Measurements from ENCODE around the gene TIMM44.
"Not testable (repeated sequence)": the region's sequence is repeated elsewhere in the genome, so short reads cannot be mapped to it uniquely, and the experiment has no call there.

The TIMM44 gene

GRCh38 chr19:7977021-7977722 is 33.7 kb upstream of the TIMM44 start:
- no peak for DNase-seq (ENCODE audit: low spot score)

- DNase-seq (ENCODE audit: low spot score), result no peak
Measured at GRCh38 chr19:7976461-7976860, 33.0 kb upstream of the TIMM44 start.

DNA sequence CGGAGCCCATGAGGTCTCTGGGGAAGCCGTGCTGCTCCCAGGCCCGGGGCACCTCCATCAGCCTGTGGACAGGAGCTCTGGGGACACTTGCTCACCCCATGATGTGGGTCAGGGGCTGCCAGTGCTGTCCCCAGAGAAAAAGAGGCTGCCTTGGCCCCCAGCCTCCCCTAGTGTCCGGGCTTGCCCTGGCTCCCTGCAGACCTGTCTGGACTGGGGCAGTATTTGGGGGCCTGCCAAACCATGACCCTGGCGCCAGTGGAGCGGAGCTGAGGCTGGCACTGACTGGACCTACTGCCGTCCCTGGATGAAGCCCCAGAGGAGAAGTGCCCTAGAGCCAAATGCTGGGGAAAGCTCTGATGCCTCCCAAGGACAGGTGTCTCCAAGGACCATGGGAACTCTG is 31.6 kb upstream of the TIMM44 start:
- no peak for DNase-seq (ENCODE audit: low spot score)

DNA sequence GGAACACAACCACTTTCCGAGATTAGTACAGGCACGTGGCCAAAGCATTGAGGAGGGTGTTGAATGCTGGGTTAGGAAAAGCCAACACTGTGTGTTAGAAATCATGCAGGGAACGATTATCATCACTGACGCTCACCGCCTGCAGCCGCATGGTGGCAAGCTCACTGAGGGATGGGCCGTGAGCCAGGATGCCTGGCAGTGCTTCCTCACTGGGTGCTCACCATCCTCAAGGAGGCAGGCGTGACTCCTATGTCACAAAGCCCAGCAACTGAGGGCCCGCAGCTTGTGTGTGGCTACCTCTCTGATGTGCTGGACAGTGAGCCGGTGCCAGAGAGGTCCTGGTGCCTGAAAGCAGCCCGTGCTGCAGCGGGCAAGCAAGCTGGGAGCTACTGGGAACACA is 30.4 kb upstream of the TIMM44 start:
- no peak for DNase-seq (ENCODE audit: low spot score)

DNA sequence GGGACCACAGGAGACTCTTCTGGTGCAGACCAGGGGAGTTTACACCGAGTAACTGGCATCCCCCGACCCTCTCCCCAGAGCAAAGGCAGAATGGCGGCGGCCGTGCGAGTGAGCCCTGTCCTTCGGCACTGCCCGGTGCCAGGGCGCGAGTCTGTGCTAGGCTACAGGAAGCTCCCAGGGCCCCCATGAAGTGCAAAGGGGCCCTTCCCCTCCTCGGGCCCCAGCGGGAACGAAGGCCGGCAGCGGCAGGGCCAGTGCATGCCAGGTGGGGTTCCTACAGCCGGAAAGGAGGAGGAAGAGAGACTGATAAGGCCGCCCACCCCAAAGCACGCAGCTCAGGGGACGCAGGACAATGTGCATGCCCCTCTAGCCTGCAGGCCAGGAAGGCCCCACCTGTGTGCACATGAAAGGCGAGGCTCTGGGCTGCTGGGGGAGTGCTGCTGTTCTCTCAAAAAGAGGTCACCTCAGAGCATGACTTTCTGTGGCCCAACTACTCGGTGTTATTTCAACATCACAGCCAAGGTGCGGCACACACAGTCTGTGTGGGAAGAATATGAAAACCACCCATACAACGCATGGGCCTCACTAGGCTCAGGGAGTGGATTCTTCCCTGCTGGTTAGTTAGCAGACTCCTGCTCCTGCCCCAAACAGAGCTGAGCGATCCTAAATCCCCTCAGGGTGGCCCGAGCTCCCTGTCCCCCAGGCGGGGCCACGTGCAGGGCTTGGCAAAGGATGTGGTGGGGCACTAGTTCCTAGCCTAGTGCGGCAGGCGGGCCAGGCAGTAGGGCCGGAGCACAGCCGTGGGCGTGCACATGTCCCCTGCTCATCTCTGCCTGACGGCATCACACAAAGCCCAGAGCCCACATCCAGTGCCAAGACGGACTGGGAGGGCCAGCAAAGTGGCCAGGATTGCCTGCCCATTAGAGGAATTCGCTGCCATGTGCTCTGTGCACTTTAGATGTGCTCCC is 28.4 kb upstream of the TIMM44 start:
- DNase-seq (ENCODE audit: low spot score), result no peak

DNA sequence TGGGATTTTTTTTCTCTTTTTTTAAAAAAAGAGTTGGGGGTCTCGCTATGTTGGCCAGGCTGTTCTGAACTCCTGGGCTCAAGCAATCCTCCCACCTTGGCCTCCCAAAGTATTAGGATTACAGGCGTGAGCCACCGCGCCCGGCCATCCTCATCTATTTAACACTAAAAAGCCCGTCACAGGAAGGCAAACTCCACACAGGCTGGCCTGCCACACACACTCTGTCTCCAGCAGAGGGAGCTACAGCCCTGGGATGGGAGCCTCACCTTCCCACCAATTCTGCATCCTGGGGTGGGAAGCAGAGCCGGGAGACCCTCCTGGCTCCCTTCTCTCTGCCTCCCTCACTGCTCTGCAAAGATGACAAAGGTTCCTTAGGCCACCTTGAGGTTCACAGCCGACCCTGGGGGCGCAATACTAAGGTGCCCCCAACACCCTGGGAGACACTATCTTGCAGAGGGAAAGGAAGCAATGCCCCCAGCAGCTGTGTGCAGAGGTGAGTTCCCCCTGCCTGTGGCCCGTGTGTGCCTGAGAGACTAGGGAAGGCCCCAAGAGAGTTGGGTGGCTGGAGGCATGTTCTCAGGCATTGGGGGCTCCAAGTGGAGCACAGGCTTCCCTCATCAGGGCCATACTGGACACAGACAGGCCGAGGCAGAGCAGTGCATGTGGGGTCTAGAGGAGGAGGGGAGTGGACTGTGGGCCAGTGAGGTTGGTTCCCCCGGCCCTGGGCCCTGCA is 27.4 kb upstream of the TIMM44 start:
- peak; percentile 85 for DNase-seq (ENCODE audit: low spot score)

DNA sequence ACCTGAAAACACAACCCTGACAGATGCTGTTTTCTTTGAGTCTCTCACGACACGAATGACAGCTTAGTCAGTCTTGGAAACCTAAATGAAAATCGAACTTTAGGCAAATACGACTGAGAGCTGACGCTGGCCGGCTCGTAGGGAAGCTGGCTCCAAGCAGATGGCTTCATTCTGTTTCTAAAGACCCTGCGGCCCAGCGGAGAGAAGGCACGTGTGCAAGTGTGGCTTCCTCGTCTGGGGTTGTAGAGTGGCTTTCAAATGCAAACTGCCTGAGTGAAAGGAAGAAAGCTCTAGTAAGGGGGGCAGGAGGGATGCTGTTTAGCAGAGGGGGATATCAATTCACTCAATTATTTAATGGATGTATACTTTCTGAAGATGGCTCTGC is 26.1 kb upstream of the TIMM44 start:
- no peak for DNase-seq (ENCODE audit: low spot score)

GRCh38 chr19:7968796-7969554 is 25.5 kb upstream of the TIMM44 start:
- DNase-seq (ENCODE audit: low spot score), result no peak

GRCh38 chr19:7968008-7968795 is 24.7 kb upstream of the TIMM44 start:
- DNase-seq (ENCODE audit: low spot score), result no peak

- DNase-seq (ENCODE audit: low spot score), result no peak
Measured at GRCh38 chr19:7965921-7966665, 22.6 kb upstream of the TIMM44 start.

DNA sequence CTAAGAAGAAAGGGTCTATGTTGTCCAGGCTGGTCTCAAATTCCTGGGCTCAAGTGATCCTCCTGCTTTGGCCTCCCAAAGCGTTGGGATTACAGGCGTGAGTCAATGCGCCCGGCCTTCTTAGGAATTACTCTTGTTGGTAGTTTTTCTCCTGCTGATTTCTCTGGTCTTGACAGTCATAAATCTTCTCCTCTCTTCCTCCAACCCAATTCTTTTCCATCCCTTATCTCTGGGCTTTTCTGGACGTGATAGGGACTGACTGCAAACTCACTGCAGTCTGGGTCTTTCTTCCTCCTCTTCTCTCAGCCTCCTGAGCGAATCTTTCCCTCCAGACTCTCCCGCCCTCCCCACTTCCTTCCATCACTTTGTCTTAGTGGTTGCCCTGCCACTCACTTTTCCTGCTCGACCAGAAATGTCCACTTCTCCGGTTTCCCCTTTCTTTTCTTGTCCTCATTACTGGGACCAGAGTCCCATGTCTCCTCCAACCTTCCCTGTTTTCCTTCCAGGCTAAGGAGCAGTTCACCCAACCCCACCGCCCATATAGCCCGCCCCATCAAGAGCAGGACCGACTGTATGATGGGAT is 21.9 kb upstream of the TIMM44 start:
- no peak for DNase-seq (ENCODE audit: low spot score)

DNA sequence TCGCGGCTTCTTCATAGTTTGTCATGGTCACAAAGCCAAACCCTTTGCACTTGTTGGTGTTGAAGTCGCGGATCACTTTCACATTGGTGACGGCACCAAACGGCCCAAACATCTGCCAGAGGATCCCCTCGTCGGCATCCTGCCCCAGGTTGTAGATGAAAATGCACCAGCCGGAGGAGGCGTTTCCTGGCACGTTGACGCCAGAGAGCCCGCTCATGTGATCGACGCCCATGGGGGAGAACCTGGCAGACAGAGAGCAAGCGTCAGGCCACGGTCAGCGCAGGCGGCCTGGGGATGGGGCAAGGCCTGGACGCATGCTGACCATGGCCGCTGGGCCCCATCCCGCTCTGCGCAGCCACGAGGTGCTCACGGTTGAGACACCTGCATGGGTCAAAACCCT is 20.1 kb upstream of the TIMM44 start:
- no peak for DNase-seq (ENCODE audit: low spot score)

GRCh38 chr19:7962644-7963268 is 19.3 kb upstream of the TIMM44 start:
- DNase-seq (ENCODE audit: low spot score), result no peak

DNA sequence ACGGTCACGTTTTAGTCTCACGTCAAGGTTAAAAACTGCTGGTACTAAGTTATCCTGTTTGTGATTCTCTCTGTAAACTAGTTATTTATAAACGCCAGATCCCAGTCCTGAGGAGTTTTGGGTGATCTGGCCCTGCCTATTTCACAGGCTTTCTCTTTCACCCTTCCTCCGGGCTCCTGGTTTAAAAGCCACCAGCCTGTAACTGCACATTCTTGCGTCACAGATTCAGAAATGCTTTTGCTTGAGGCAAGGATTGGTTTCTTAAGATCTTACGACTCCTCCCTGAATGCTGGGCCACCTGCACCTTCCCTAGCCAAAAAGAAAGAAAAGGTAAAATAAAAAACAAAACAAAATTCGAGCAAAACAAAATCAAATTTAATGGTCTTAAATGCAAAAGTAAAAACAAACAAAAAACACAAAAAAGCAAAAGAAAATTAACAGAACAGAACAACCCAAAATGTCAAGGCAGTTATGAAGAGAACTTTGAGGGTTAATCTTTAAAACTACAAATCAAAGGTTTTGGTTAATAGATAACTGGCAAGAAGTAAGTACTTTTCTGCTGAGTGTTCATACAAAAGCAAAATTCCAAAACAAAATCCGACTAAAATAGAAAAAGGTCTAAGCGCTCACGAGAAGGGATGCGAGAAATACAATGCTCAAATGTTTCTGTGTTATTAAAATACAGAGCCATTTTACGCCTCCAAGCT is 18.6 kb upstream of the TIMM44 start:
- DNase-seq (ENCODE audit: low spot score), result no peak

- not testable (repeated sequence) for DNase-seq (ENCODE audit: low spot score)
Measured at GRCh38 chr19:7961082-7961481, 17.6 kb upstream of the TIMM44 start.

GRCh38 chr19:7959211-7959610 is 15.7 kb upstream of the TIMM44 start:
- DNase-seq (ENCODE audit: low spot score), result no peak

DNA sequence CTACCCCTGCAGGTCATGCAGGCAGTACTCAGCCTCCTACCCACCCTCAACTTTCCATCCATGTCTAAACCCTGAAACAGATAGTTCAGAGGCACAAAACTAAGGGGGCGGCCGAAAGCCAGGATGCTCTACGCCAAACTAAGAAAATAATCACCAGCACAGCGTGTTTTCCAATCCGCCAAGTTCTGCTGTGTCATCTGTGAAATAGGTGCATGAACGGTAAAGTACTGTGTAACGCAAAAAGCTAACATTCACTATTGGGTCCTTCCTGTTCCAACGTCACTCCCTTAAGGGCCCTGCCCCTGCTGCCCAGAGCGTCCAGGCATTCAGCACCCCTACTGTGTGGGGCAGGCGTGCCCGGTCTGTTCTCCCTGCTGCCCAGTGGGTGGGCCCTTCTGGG is 12.2 kb upstream of the TIMM44 start:
- no peak for DNase-seq (ENCODE audit: low spot score)

DNA sequence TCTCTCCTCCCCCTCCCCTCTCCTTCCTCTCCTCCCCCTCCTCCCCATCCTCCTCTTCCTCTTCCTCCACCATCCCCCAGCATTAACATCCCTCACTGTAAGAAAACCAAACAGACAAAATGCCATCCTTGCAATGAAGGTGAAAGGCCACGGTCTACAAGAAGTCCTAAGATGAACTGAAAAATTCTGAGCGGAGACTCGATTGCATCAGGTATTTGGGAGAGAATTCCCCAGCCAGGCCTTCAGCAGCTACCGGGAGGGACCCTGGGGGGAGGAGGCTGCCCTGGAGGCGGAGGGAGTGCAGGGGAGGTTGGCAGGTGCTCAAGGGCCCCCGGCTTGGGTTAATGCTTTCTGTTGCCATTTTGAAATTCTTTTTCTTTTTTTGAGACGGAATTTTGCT is 10.1 kb upstream of the TIMM44 start:
- DNase-seq (ENCODE audit: low spot score), result no peak

DNA sequence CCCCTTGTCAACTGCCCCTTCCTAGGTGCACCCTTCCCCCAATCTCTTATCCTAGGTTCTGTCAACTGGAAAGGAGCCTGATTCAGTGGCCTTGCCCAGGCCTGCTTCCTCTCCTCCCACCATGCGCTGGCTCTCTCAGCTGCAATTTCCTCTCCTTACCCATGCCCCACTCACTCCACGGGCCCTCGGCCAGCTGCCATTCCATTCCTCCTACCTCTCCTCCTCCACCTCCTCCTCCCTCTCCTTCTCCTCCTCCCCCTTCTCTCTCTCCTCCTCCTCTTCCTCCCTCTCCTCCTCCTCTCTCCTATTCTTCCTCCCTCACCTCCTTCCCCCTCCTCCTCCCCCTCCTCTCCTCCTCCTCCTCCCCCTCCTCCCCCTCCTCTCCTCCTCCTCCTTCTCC is 9.6 kb upstream of the TIMM44 start:
- DNase-seq (ENCODE audit: low spot score), result no peak
